HG02759 (cell line): ENCODE measurements around the gene GGA1.

Experiments used
- ATAC-seq: cut with Tn5 transposase; IDR thresholded peaks from one replicate; pipeline ENCODE4 v1.9.1; 2021; ENCODE audit warnings: mild to moderate bottlenecking, moderate library complexity; ENCODE audit not compliant: unreplicated experiment

Gene GGA1

GRCh38 chr22:37627121-37627520 lies 18.5 kb downstream of the GGA1 start:
- ATAC-seq, result no peak

- no peak for ATAC-seq
These were observed 18.9 kb downstream of the GGA1 start for GRCh38 chr22:37627545-37627944.

- ATAC-seq, result no peak
These were observed 20.2 kb downstream of the GGA1 start for GRCh38 chr22:37628830-37629229.

- no peak for ATAC-seq
These were observed 21.3 kb downstream of the GGA1 start for GRCh38 chr22:37629928-37630327.

GRCh38 chr22:37630839-37631435 lies 22.3 kb downstream of the GGA1 start:
- no peak for ATAC-seq

GRCh38 chr22:37631448-37632173 lies 23.0 kb downstream of the GGA1 start:
- no peak for ATAC-seq

- peak; percentile 17 for ATAC-seq
These were observed 23.8 kb downstream of the GGA1 start for GRCh38 chr22:37632174-37633088.

GRCh38 chr22:37633089-37633624 lies 24.5 kb downstream of the GGA1 start:
- ATAC-seq, result peak; percentile 60

GRCh38 chr22:37633625-37634416 lies 25.2 kb downstream of the GGA1 start:
- peak; percentile 58 for ATAC-seq

GRCh38 chr22:37634417-37634924 lies 25.8 kb downstream of the GGA1 start:
- no peak for ATAC-seq

GRCh38 chr22:37635157-37635556 lies 26.5 kb downstream of the GGA1 start:
- no peak for ATAC-seq

GRCh38 chr22:37636186-37636948 lies 27.7 kb downstream of the GGA1 start:
- ATAC-seq, result no peak

GRCh38 chr22:37636949-37637273 lies 28.3 kb downstream of the GGA1 start:
- no peak for ATAC-seq

- ATAC-seq, result no peak
These were observed 29.9 kb downstream of the GGA1 start for GRCh38 chr22:37638391-37639069.

GRCh38 chr22:37639070-37639760 lies 30.6 kb downstream of the GGA1 start, which contains the start of gene SH3BP1:
SH3BP1 (plus strand) TSS chr22:37639669; CDS start chr22:37639788, 119 bp downstream.
- ATAC-seq, result no peak

- ATAC-seq, result no peak
These were observed 31.3 kb downstream of the GGA1 start for GRCh38 chr22:37639771-37640590.
